GM12865 (cell line): ENCODE measurements around the gene GMEB1.

ENCODE experiments used
- DNase-seq: peaks from one replicate; pipeline ENCODE4 v3.0.0; 2010; ENCODE audit warnings: low read depth
- H3K4me3 ChIP-seq: 2 replicates; pipeline ENCODE4 v1.5.1; 2011; ENCODE audit warnings: mild to moderate bottlenecking, low read depth, low read length, control low read depth
- CTCF ChIP-seq: IDR thresholded peaks from 2 replicates; pipeline ENCODE4 v1.5.1; 2011; ENCODE audit warnings: low read length, control low read depth, low read depth, inconsistent platforms; ENCODE audit not compliant: insufficient read depth; ENCODE audit errors: missing control alignments

The GMEB1 gene

DNA sequence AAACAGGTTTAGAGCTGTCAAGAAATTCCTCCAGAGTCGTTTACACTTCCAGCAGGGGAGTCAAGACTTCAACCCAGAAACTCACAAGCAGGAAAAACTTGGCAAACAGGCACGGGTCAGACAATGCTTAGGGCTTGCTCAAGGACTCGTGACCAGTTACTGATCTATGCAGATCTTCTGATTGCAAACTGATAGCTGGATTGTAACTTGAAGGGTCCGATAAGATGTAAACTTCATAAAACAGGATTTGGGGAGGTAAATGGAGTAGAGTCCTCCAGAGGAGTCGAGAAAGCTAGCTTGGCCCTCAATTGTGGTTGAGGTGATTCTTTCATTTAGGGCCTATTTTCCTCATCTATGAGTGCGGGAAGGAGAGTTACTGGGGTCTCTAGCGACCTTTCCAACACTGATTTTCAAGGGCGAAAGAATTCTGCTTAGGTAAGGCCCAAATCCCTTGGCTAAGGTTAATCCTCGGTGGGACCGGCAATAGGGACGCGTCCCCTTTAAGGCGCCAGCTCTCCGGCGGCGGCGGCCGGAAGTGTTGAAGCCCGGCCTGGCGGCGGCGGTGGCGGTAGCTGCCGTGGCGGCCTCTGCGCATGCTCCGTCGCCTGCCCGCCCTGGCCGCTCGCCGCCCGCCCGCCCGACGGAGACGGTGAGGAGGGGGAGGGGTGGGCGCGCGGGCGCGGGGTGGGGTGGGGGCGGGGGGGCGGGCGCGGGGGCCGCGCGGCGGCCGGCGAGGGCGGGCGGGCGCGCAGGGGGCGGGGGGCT is at the start of gene GMEB1:
Gene GMEB1 (plus strand): TSS at position 594 of the 765 bp plus-strand sequence. CDS start 14,829 bp downstream, outside the sequence.
- peak within 1 kb of the TSS; percentile 94 for H3K4me3 ChIP-seq
- TF ChIP-seq CTCF = no peak
- peak; percentile 94 for DNase-seq

DNA sequence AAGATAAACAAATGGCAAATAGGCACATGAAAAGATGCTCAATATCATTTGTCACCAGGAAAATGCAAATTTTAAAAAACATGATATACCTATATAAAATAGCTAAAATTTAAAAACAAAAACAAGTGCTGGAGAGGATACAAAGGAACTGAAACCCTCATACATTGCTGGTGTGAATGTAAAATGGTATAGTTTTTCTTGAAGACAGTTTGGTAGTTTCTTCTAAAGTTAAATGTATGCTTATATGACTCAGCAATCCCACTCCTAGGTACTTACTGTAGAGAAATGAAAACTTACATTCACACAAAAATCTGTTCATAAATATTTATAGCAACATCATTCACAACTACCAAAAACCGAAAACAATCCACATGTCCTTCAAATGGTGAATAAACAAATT is 36.9 kb upstream of the GMEB1 start:
- DNase-seq = peak; percentile 50
- TF ChIP-seq CTCF = no peak

GRCh38 chr1:28632560-28632959 is 36.0 kb upstream of the GMEB1 start:
- no peak overlapping the region for H3K4me3 ChIP-seq
- DNase-seq = no peak
- TF ChIP-seq CTCF = no peak

More for the DNA sequence above, 36.9 kb upstream of the GMEB1 start:
- no peak overlapping the region for H3K4me3 ChIP-seq

GRCh38 chr1:28640766-28641165 is 27.8 kb upstream of the GMEB1 start:
- DNase-seq = peak; percentile 62

DNA sequence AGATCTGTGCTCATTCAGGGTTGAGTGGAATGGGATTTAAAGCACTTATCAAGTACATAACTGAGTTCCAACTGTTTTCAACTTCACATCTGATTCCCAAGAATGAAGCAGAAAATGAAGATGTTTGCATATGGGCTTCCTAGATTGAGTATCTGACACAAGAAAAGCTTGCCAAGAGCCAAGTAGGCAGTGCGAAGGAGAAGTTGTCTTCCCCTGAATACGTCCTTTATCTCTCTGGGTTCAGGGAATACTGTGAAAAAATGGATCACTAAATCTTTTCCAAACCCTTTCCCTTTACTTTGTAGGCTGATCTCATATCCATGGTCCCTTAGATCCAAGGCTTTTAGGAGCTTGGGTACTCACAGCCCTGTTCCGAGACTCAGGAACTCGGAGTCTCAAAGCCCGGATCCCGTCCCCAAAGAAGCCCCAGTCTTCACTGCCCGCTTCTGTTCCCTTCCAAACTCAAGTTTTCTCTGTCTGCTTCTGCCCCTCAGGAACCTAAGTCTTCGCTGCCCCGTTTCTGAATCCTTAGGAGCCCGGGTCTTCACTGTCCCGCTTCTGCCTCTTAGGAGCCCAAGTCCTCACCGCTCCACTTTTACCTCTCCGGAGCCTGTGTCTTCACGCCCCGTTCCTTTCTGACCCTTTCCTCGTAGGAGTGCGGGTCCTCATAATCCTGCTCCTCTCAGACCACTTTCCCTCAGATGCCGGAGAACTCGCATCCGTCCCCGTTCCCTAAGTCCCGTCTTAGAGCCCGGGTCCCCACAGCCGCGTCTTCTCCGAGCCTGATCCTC is 26.3 kb upstream of the GMEB1 start:
- TF ChIP-seq CTCF = no peak
- H3K4me3 ChIP-seq = peak overlapping the region; percentile 82
- no peak for DNase-seq

More at GRCh38 chr1:28640766-28641165, 27.8 kb upstream of the GMEB1 start:
- TF ChIP-seq CTCF = peak; percentile 44
- H3K4me3 ChIP-seq = no peak overlapping the region

DNA sequence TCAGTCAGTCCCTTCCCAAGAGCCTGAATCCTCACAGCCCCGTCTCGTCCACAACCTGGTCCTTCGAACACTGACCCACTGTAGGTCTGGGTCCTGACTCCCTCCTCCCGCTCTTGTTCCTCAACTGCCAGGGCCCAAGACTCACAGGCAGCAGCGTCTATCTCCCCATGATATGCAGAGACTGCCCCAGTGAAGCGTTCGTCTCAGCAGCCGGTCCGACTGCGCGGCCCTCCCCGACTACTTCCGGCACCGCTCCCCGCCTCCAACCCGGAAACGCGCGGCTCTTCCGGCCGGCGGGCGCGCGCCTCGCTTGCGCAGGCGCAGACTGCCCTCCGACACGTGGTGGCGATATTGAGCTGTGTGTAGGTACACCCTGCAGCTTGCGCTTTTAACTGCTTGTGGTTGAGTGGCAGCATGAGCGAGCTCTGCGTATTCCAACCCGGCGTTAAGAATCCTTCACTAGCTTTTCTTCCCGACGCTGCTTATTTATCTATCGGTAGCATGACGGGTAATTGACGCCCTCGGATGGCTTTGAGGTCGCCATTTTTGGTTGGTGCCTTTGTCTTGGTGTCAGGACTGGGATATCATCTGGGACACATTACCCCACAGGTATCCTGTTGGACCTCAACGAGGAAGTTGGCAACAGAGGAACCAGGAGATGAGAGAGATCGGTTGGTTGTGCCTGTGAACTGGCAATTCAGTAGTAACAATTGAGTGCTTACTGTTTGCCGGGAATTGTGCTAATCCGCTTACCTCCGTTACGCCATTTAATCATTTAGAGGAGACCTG is 25.5 kb upstream of the GMEB1 start, which contains the start of gene TAF12:
Gene TAF12 (minus strand): TSS at position 221 of the 789 bp plus-strand sequence. CDS start 20,986 bp downstream, outside the sequence.
- peak; percentile 36 for TF ChIP-seq CTCF
- peak; percentile 98 for DNase-seq
- H3K4me3 ChIP-seq = peak within 1 kb of the TSS; percentile 82
